Spleen (tissue), 11 donors: Measurements from ENCODE around the gene ZDHHC14. TPM values are rescaled to one million over a fixed set of nuclear protein-coding genes. Genes with fewer than 3 reads are reported as not detected.

Experiments
- DNase-seq: peaks from one replicate; pipeline ENCODE4 v3.0.0-alpha.2; 2020
- H3K27ac ChIP-seq, 8 donors: fragments of 200-600 bp; sonication (generic) in 7 of 8; 1 replicate in 4 of 8; 2 replicates in 4 of 8; pipeline versions ENCODE4 v1.5.0 to v1.8.0; 2016 to 2021; ENCODE audit warnings: inconsistent platforms in 4 of 8, mild to moderate bottlenecking in 4 of 8, moderate library complexity in 1 of 8
- H3K27me3 ChIP-seq, 7 donors: fragments of 200-600 bp; sonication (generic) in 6 of 7; replicated peaks in 1 of 7; 1 replicate in 4 of 7; 2 replicates in 3 of 7; pipeline versions ENCODE4 v1.5.0 to v1.8.0; 2016 to 2021; ENCODE audit warnings: inconsistent platforms in 3 of 7, mild to moderate bottlenecking in 1 of 7
- H3K36me3 ChIP-seq, 6 donors: fragments of 200-600 bp; sonication (generic) in 5 of 6; 1 replicate in 4 of 6; 2 replicates in 2 of 6; pipeline versions ENCODE4 v1.5.0 to v1.8.0; 2016 to 2021; ENCODE audit warnings: inconsistent platforms in 2 of 6
- H3K4me1 ChIP-seq, 6 donors: fragments of 200-600 bp; sonication (generic) in 5 of 6; 1 replicate in 3 of 6; 2 replicates in 3 of 6; pipeline versions ENCODE4 v1.5.0 to v1.8.0; 2016 to 2021; ENCODE audit warnings: inconsistent platforms in 3 of 6
- H3K4me3 ChIP-seq, 8 donors: fragments of 200-600 bp; sonication (generic) in 7 of 8; 1 replicate in 4 of 8; 2 replicates in 4 of 8; pipeline versions ENCODE4 v1.5.0 to v1.8.0; 2016 to 2021; ENCODE audit warnings: inconsistent platforms in 4 of 8, mild to moderate bottlenecking in 4 of 8, moderate library complexity in 2 of 8
- H3K9me3 ChIP-seq, 8 donors: fragments of 200-600 bp; sonication (generic) in 7 of 8; 1 replicate in 4 of 8; 2 replicates in 4 of 8; pipeline versions ENCODE4 v1.5.0 to v1.8.0; 2016 to 2021; ENCODE audit warnings: inconsistent platforms in 4 of 8
- POLR2A ChIP-seq, 3 donors: fragments of 450-650 bp; IDR thresholded peaks; one replicate each; pipeline ENCODE4 v1.5.1; 2017; ENCODE audit warnings: antibody characterized with exemption in 3 of 3, mild to moderate bottlenecking in 1 of 3
- POLR2AphosphoS5 ChIP-seq, 3 donors: sonication (generic); formaldehyde crosslinking; IDR thresholded peaks; one replicate each; pipeline ENCODE4 v1.5.1; 2017; ENCODE audit warnings: antibody characterized with exemption in 3 of 3
- WGBS, 5 donors: extraction: QIAGEN DNeasy Blood & Tissue Kit in 3 of 5; methylation state at CpG; one replicate each; pipeline versions ENCODE4 v1.1.5 to v1.1.7; 2013 to 2018; 5-methylcytosine and 5-hydroxymethylcytosine counted together
- intact Hi-C: fragments of 100-400 bp; cut with DNase I; formaldehyde crosslinking; loops from one replicate; pipeline ENCODE4 v1.15.0; 2023; ENCODE audit warnings: low total_unique reads
- polyA plus RNA-seq, 3 donors: library from polyadenylated mRNA; stranded (reverse); fragments of 200-250 nt; gene quantifications; one replicate each; pipeline ENCODE4 v1.2.1, GENCODE V29; 2013
- total RNA-seq, 7 donors: library from RNA; depleted of rRNA in 3 of 7; stranded (reverse); fragments of >200 nt in 3 of 7; fragmentation: NEBNext Ultra II Directional in 4 of 7; extraction: Animal tissue kit (Norgen Biotek cat#: 25700) in 4 of 7; gene quantifications; one replicate each; pipeline versions ENCODE4 v1.1.0 to v1.2.1, GENCODE V29; 2016 to 2021
- TF ChIP-seq, protein P1 (sequence below), 11 experiments: fragments of 200-600 bp in 7 of 11; fragments of 450-650 bp in 4 of 11; sonication (generic) in 4 of 11; IDR thresholded peaks in 8 of 11; conservative IDR thresholded peaks in 3 of 11; 1 replicate in 7 of 11; 2 replicates in 4 of 11; pipeline versions ENCODE4 v1.4.0 to v1.8.0; 2016 to 2021; ENCODE audit warnings: antibody characterized with exemption in 11 of 11, inconsistent platforms in 4 of 11, mild to moderate bottlenecking in 1 of 11
- donor health status: healthy with polysubstance abuse.
- donor health status: DM: no; HTN: no; CAD: no; lungs with moderate emphysema.
- donor health status: DM: no; HTN: no; CAD: no.
- donor health status: Bipolar disorder and iron deficiency.
- donor health status: healthy.
- donor health status: DM: no; HTN: no; CAD: no.
- donor health status: DM: yes; HTN: yes; CAD: no.

ZDHHC14 gene
- total and polyA plus RNA-seq, 10 donors = 7.8 to 18.2 (median 11.7) TPM

- DNase-seq = no peak
- intact Hi-C loops = no loop called here
- H3K27ac ChIP-seq = no peak overlapping the region
- TF ChIP-seq POLR2A (IDR thresholded peaks at IDR 0.05) = no peak
- TF ChIP-seq, protein P1, sequence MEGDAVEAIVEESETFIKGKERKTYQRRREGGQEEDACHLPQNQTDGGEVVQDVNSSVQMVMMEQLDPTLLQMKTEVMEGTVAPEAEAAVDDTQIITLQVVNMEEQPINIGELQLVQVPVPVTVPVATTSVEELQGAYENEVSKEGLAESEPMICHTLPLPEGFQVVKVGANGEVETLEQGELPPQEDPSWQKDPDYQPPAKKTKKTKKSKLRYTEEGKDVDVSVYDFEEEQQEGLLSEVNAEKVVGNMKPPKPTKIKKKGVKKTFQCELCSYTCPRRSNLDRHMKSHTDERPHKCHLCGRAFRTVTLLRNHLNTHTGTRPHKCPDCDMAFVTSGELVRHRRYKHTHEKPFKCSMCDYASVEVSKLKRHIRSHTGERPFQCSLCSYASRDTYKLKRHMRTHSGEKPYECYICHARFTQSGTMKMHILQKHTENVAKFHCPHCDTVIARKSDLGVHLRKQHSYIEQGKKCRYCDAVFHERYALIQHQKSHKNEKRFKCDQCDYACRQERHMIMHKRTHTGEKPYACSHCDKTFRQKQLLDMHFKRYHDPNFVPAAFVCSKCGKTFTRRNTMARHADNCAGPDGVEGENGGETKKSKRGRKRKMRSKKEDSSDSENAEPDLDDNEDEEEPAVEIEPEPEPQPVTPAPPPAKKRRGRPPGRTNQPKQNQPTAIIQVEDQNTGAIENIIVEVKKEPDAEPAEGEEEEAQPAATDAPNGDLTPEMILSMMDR (IDR thresholded peaks at IDR 0.05 in 8 of 11, conservative IDR thresholded peaks at IDR 0.05 in 3 of 11) = no peak
- TF ChIP-seq POLR2AphosphoS5 (IDR thresholded peaks at IDR 0.05) = no peak
- no peaks in the 10 kb centered on the region for H3K9me3 ChIP-seq
- 73 to 85% (median 81%) methylated on average over 12 to 13 of the region's 13 CpGs for WGBS, 5 donors
- H3K36me3 ChIP-seq = peaks cover 0 to 23% (median 0%) of the 10 kb centered on the region in 6 donors
- H3K4me1 ChIP-seq = peaks cover 13 to 39% (median 31%) of the 10 kb centered on the region in 6 donors
- H3K4me3 ChIP-seq = no peak overlapping the region
- no peaks in the 10 kb centered on the region for H3K27me3 ChIP-seq
These were observed 160.8 kb downstream of the ZDHHC14 start for GRCh38 chr6:157541618-157542413.

DNA sequence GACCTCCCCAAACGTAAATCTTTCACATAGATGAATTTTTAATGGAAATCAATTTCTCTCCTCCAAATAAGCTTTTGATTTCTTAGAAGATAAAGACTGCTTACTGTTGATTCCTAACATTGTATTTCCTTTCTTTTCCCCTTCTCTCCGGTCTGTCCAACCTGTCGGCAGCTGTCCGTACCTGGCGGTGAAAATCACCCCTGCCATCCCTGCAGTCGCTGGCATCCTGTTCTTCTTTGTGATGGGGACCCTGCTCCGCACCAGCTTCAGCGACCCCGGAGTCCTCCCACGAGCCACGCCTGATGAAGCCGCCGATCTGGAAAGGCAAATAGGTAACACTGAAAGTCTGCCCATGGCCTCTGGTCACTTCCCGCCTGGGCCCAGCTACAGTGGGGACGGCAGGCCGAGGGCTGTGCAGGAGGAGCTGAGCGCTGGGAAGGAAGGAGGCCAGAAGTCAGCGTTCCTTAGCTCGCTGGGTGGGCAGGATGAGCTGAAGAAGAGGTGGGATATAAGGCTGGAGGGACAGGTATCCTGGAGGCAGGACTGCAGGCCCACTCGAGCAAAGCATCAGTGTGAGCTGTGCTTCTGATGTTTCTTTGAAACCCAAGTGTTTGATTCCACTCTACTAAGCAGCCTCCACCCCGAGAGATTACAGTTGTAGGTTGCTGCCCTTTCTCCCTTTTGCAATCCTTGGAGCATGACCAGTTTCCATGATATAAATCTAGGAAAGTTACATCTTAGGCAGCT is 161.6 kb downstream of the ZDHHC14 start:
- 87 to 95% (median 90%) methylated on average over 21 of the region's 21 CpGs for WGBS, 5 donors
- TF ChIP-seq POLR2A (IDR thresholded peaks at IDR 0.05) = no peak
- TF ChIP-seq POLR2AphosphoS5 (IDR thresholded peaks at IDR 0.05) = no peak
- TF ChIP-seq, protein P1 (IDR thresholded peaks at IDR 0.05 in 8 of 11, conservative IDR thresholded peaks at IDR 0.05 in 3 of 11) = no peak
- DNase-seq = no peak
- H3K4me3 ChIP-seq = no peak overlapping the region
- H3K27ac ChIP-seq = no peak overlapping the region
- no peaks in the 10 kb centered on the region for H3K27me3 ChIP-seq
- no peaks in the 10 kb centered on the region for H3K9me3 ChIP-seq
- H3K36me3 ChIP-seq = peaks cover 0 to 23% (median 0%) of the 10 kb centered on the region in 6 donors
- intact Hi-C loops = no loop called here
- H3K4me1 ChIP-seq = peaks cover 11 to 33% (median 26%) of the 10 kb centered on the region in 6 donors

GRCh38 chr6:157546321-157546720 is 165.3 kb downstream of the ZDHHC14 start:
- no peak overlapping the region for H3K27ac ChIP-seq
- DNase-seq = no peak
- no peaks in the 10 kb centered on the region for H3K27me3 ChIP-seq
- no peak for TF ChIP-seq POLR2AphosphoS5 (IDR thresholded peaks at IDR 0.05)
- TF ChIP-seq, protein P1 (IDR thresholded peaks at IDR 0.05 in 8 of 11, conservative IDR thresholded peaks at IDR 0.05 in 3 of 11) = no peak
- no peak for TF ChIP-seq POLR2A (IDR thresholded peaks at IDR 0.05)
- intact Hi-C loops = no loop called here
- WGBS, 5 donors = 63 to 85% (median 74%) methylated on average over 3 of the region's 3 CpGs
- H3K9me3 ChIP-seq = no peaks in the 10 kb centered on the region
- peaks cover 20 to 32% (median 27%) of the 10 kb centered on the region in 6 donors for H3K4me1 ChIP-seq
- H3K36me3 ChIP-seq = peaks cover 0 to 23% (median 0%) of the 10 kb centered on the region in 6 donors
- H3K4me3 ChIP-seq = no peak overlapping the region

DNA sequence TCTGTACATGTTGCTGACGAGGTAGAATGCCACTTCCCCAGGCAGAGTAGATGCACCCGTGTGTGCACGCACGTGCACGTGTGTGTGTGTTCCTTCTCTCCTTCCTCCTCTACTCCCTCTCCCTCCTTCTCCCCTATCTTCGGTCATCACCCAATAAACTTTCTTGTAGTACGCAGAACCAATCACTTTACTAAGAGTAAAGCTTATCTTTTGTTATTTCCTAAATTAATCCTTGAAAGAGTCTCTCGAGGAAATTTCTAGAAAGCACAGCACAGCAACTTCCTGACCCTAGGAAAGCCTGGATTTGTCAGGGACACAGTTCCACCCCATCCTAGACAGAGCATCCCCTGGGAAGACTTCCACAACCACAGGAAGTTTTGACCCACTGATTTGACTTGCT is 166.1 kb downstream of the ZDHHC14 start:
- no peaks in the 10 kb centered on the region for H3K9me3 ChIP-seq
- intact Hi-C loops = no loop called here
- DNase-seq = no peak
- H3K27ac ChIP-seq = no peak overlapping the region
- TF ChIP-seq, protein P1 (IDR thresholded peaks at IDR 0.05 in 8 of 11, conservative IDR thresholded peaks at IDR 0.05 in 3 of 11) = no peak
- TF ChIP-seq POLR2A (IDR thresholded peaks at IDR 0.05) = no peak
- TF ChIP-seq POLR2AphosphoS5 (IDR thresholded peaks at IDR 0.05) = no peak
- peaks cover 0 to 23% (median 0%) of the 10 kb centered on the region in 6 donors for H3K36me3 ChIP-seq
- no peak overlapping the region for H3K4me3 ChIP-seq
- WGBS, 5 donors = 76 to 83% (median 80%) methylated on average over 8 of the region's 8 CpGs
- peaks cover 22 to 37% (median 27%) of the 10 kb centered on the region in 6 donors for H3K4me1 ChIP-seq
- no peaks in the 10 kb centered on the region for H3K27me3 ChIP-seq
